Activated B cell treated with CpG ODN at 0.5 μM for 24 hours (primary cell): ENCODE results near the gene CLCN1. TPM values are rescaled to one million over a fixed set of nuclear protein-coding genes. Genes with fewer than 3 reads are reported as not detected.

ENCODE experiments used
- ATAC-seq: fragments of 200-7000 bp; cut with Tn5 transposase; one replicate; pipeline ENCODE4 v1.10.0; 2021; ENCODE audit warnings: low read depth, mild to moderate bottlenecking, moderate library complexity
- CTCF ChIA-PET: fragments of 350-600 bp; sonication (Branson Sonifier 250); formaldehyde crosslinking; loops from one replicate; lab custom pipeline; 2021; ENCODE audit warnings: antibody characterized with exemption; lab: Charles Lee
- POLR2A ChIA-PET: fragments of 350-600 bp; sonication (Branson Sonifier 250); formaldehyde crosslinking; loops from one replicate; lab custom pipeline; 2021; ENCODE audit warnings: antibody characterized with exemption; lab: Charles Lee
- DNase-seq: peaks from one replicate; pipeline ENCODE4 v3.0.0; 2022
- H3K27ac Mint-ChIP-seq: one replicate; pipeline ENCODE4 v1.8.0; 2020; ENCODE audit warnings: mixed read lengths
- H3K27me3 Mint-ChIP-seq: one replicate; pipeline ENCODE4 v1.8.0; 2021; ENCODE audit warnings: mixed read lengths
- H3K36me3 Mint-ChIP-seq: one replicate; pipeline ENCODE4 v1.8.0; 2021; ENCODE audit warnings: low read depth, mixed read lengths
- H3K4me1 Mint-ChIP-seq: one replicate; pipeline ENCODE4 v1.8.0; 2021; ENCODE audit warnings: mixed read lengths
- H3K4me3 Mint-ChIP-seq: one replicate; pipeline ENCODE4 v1.8.0; 2020; ENCODE audit warnings: mild to moderate bottlenecking, mixed read lengths
- H3K9me3 Mint-ChIP-seq: one replicate; pipeline ENCODE4 v1.8.0; 2020; ENCODE audit warnings: mixed read lengths
- CTCF ChIP-seq: fragments of 200-600 bp; IDR thresholded peaks from one replicate; pipeline ENCODE4 v1.8.0; 2022; ENCODE audit warnings: antibody characterized with exemption, mild to moderate bottlenecking
- intact Hi-C: fragments of 100-400 bp; cut with micrococcal nuclease; formaldehyde crosslinking; loops from one replicate; pipeline ENCODE4 v1.15.1; 2024
- total RNA-seq: library from RNA; stranded (reverse); gene quantifications from 2 replicates; pipeline ENCODE4 v1.2.3, GENCODE V29; 2022

The CLCN1 gene
- total RNA-seq, 1 donor from 2014 or later, result not detected

DNA sequence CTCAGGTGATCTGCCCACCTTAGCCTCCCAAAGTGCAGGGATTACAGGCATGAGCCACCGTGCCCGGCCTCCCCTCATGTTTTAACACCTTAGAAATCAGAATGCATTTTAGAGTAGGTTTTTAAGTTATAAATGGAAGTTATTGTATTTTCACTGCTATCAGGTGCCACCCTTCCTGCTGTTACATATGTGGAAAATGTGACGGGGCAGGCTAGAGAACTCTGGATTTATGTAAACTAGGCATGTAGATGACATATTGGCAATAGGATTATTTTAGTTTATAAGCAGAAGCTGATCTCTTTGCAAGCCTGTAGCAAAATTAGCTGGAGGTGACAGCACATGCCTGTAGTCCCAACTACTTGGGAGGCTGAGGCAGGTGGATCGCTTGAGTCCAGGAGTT lies 25.6 kb upstream of the CLCN1 start:
- no peak for TF ChIP-seq CTCF
- H3K27me3 Mint-ChIP-seq, result no peaks in the 10 kb centered on the region
- DNase-seq (no peak), ATAC-seq (no peak)
- ChIA-PET CTCF (no interaction called here), POLR2A (interaction anchor here (0.6 to 0.7 kb wide), 2 partner anchors 85 to 106 kb away, joined by 4 to 9 read pairs; no protein-coding TSS in a partner anchor)
- H3K4me3 Mint-ChIP-seq, result peak overlapping the region; percentile 96
- intact Hi-C loops, result no loop called here
- H3K36me3 Mint-ChIP-seq, result peaks cover 53% of the 10 kb centered on the region
- no peaks in the 10 kb centered on the region for H3K9me3 Mint-ChIP-seq
- peaks cover 48% of the 10 kb centered on the region for H3K4me1 Mint-ChIP-seq
- H3K27ac Mint-ChIP-seq, result no peak overlapping the region

GRCh38 chr7:143292876-143293275 lies 23.0 kb upstream of the CLCN1 start:
- POLR2A ChIA-PET, result no interaction called here
- ATAC-seq, result no peak
- no peaks in the 10 kb centered on the region for H3K9me3 Mint-ChIP-seq
- H3K36me3 Mint-ChIP-seq, result peaks cover 75% of the 10 kb centered on the region
- CTCF ChIA-PET, result interaction anchor here (1.4 kb wide), 1 partner anchor 52 kb away, joined by 4 read pairs; no protein-coding TSS in a partner anchor
- no peak for DNase-seq
- peaks cover 57% of the 10 kb centered on the region for H3K4me1 Mint-ChIP-seq
- no peak overlapping the region for H3K27ac Mint-ChIP-seq
- H3K27me3 Mint-ChIP-seq, result no peaks in the 10 kb centered on the region
- no peak for TF ChIP-seq CTCF
- intact Hi-C loops, result no loop called here
- H3K4me3 Mint-ChIP-seq, result no peak overlapping the region

GRCh38 chr7:143295870-143296269 lies 20.0 kb upstream of the CLCN1 start:
- POLR2A ChIA-PET, result no interaction called here
- no peak overlapping the region for H3K27ac Mint-ChIP-seq
- intact Hi-C loops, result loop anchor here (2.0 kb wide), 1 partner anchor 13 kb away; no protein-coding TSS in a partner anchor
- TF ChIP-seq CTCF, result no peak
- no peaks in the 10 kb centered on the region for H3K27me3 Mint-ChIP-seq
- CTCF ChIA-PET, result interaction anchor here (0.9 to 2.9 kb wide), 3 partner anchors 11 to 84 kb away, joined by 3 to 17 read pairs (median 4); no protein-coding TSS in a partner anchor
- peaks cover 41% of the 10 kb centered on the region for H3K4me1 Mint-ChIP-seq
- DNase-seq, result no peak
- no peak for ATAC-seq
- H3K9me3 Mint-ChIP-seq, result no peaks in the 10 kb centered on the region
- peaks cover 91% of the 10 kb centered on the region for H3K36me3 Mint-ChIP-seq
- no peak overlapping the region for H3K4me3 Mint-ChIP-seq

GRCh38 chr7:143296686-143297085 lies 19.2 kb upstream of the CLCN1 start:
- no peaks in the 10 kb centered on the region for H3K27me3 Mint-ChIP-seq
- H3K9me3 Mint-ChIP-seq, result no peaks in the 10 kb centered on the region
- intact Hi-C loops, result loop anchor here (2.0 kb wide), 1 partner anchor 14 kb away; no protein-coding TSS in a partner anchor
- H3K4me3 Mint-ChIP-seq, result no peak overlapping the region
- ATAC-seq (no peak), DNase-seq (no peak)
- peaks cover 41% of the 10 kb centered on the region for H3K4me1 Mint-ChIP-seq
- H3K27ac Mint-ChIP-seq, result no peak overlapping the region
- ChIA-PET POLR2A (interaction anchor here (0.6 kb wide), 1 partner anchor 10 kb away, joined by 7 read pairs; no protein-coding TSS in a partner anchor), CTCF (interaction anchor here (0.9 to 2.9 kb wide), 3 partner anchors 10 to 84 kb away, joined by 3 to 17 read pairs (median 4); no protein-coding TSS in a partner anchor)
- H3K36me3 Mint-ChIP-seq, result peaks cover 93% of the 10 kb centered on the region
- no peak for TF ChIP-seq CTCF

DNA sequence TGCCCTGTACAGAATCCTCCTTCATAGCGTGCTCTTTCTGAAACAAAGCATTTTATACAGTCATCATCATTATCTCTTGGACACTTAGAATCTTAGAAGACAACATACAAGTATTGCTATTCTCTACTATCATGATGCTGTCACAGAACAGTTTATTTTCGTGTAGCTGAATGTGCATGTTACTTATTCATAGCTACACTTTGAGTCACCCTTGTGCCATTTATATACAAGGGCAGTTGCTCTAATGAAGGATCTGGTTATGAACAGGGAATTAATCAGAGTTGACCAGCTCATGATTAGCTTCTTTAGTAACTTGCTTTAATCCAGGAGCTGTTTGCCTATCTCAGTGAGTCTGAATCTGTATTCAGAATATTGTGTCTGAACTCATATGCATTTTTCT lies 16.6 kb upstream of the CLCN1 start:
- peaks cover 92% of the 10 kb centered on the region for H3K36me3 Mint-ChIP-seq
- ChIA-PET CTCF (interaction anchor here (0.9 to 3.4 kb wide), 11 partner anchors 16 to 117 kb away, joined by 3 to 51 read pairs (median 4); no protein-coding TSS in a partner anchor), POLR2A (interaction anchor here (1.1 to 1.4 kb wide), 2 partner anchors 11 to 82 kb away, joined by 4 to 7 read pairs; partner anchors contain the start of genes CASP2 and ZYX)
- no peak for DNase-seq
- peaks cover 33% of the 10 kb centered on the region for H3K4me1 Mint-ChIP-seq
- no peak overlapping the region for H3K4me3 Mint-ChIP-seq
- intact Hi-C loops, result no loop called here
- TF ChIP-seq CTCF, result no peak
- no peaks in the 10 kb centered on the region for H3K9me3 Mint-ChIP-seq
- no peaks in the 10 kb centered on the region for H3K27me3 Mint-ChIP-seq
- H3K27ac Mint-ChIP-seq, result no peak overlapping the region
- ATAC-seq, result no peak
